ENCODE data around the gene ATP8A2.

Gene ATP8A2

GRCh38 chr13:25727250-25727649 lies 355.5 kb downstream of the ATP8A2 start:
- no peak for DNase-seq (ENCODE audit: low read depth, low spot score)

- DNase-seq (ENCODE audit: low read depth, low spot score): no peak
Measured at GRCh38 chr13:25727810-25728209, 356.0 kb downstream of the ATP8A2 start.

- DNase-seq (ENCODE audit: low read depth, low spot score): no peak
Measured at GRCh38 chr13:25729201-25729600, 357.4 kb downstream of the ATP8A2 start.

GRCh38 chr13:25731037-25731436 lies 359.3 kb downstream of the ATP8A2 start:
- no peak for DNase-seq (ENCODE audit: low read depth, low spot score)

GRCh38 chr13:25731536-25731935 lies 359.8 kb downstream of the ATP8A2 start:
- DNase-seq (ENCODE audit: low read depth, low spot score): no peak

- DNase-seq (ENCODE audit: low read depth, low spot score): no peak
Measured at GRCh38 chr13:25732111-25732865, 360.5 kb downstream of the ATP8A2 start.

GRCh38 chr13:25733001-25733491 lies 361.3 kb downstream of the ATP8A2 start:
- DNase-seq (ENCODE audit: low read depth, low spot score): no peak

- no peak for DNase-seq (ENCODE audit: low read depth, low spot score)
Measured at GRCh38 chr13:25733696-25734435, 362.1 kb downstream of the ATP8A2 start.

GRCh38 chr13:25738342-25739196 lies 366.8 kb downstream of the ATP8A2 start:
- DNase-seq (ENCODE audit: low read depth, low spot score): no peak

- no peak for DNase-seq (ENCODE audit: low read depth, low spot score)
Measured at GRCh38 chr13:25739376-25739775, 367.6 kb downstream of the ATP8A2 start.

GRCh38 chr13:25741796-25742195 lies 370.0 kb downstream of the ATP8A2 start:
- DNase-seq (ENCODE audit: low read depth, low spot score): no peak

GRCh38 chr13:25742220-25742619 lies 370.4 kb downstream of the ATP8A2 start:
- DNase-seq (ENCODE audit: low read depth, low spot score): no peak

- no peak for DNase-seq (ENCODE audit: low read depth, low spot score)
Measured at GRCh38 chr13:25743421-25743820, 371.6 kb downstream of the ATP8A2 start.

- no peak for DNase-seq (ENCODE audit: low read depth, low spot score)
Measured at GRCh38 chr13:25744178-25744577, 372.4 kb downstream of the ATP8A2 start.

GRCh38 chr13:25746131-25746530 lies 374.4 kb downstream of the ATP8A2 start:
- DNase-seq (ENCODE audit: low read depth, low spot score): no peak

- no peak for DNase-seq (ENCODE audit: low read depth, low spot score)
Measured at GRCh38 chr13:25752957-25753551, 381.3 kb downstream of the ATP8A2 start.

- DNase-seq (ENCODE audit: low read depth, low spot score): no peak
Measured at GRCh38 chr13:25753976-25754375, 382.2 kb downstream of the ATP8A2 start.

- no peak for DNase-seq (ENCODE audit: low read depth, low spot score)
Measured at GRCh38 chr13:25756251-25756650, 384.5 kb downstream of the ATP8A2 start.

- no peak for DNase-seq (ENCODE audit: low read depth, low spot score)
Measured at GRCh38 chr13:25756912-25757311, 385.1 kb downstream of the ATP8A2 start.

- no peak for DNase-seq (ENCODE audit: low read depth, low spot score)
Measured at GRCh38 chr13:25761041-25761440, 389.3 kb downstream of the ATP8A2 start.

GRCh38 chr13:25762281-25762680 lies 390.5 kb downstream of the ATP8A2 start:
- DNase-seq (ENCODE audit: low read depth, low spot score): no peak
